ENCODE data around the gene MUC5AC. TPM values are rescaled to one million over a fixed set of nuclear protein-coding genes. Genes with fewer than 3 reads are reported as not detected.
"Not testable (repeated sequence)": the region's sequence is repeated elsewhere in the genome, so short reads cannot be mapped to it uniquely, and the experiment has no call there.

MUC5AC gene
- total RNA-seq, 2 experiments from 2014 or later = not detected

DNA sequence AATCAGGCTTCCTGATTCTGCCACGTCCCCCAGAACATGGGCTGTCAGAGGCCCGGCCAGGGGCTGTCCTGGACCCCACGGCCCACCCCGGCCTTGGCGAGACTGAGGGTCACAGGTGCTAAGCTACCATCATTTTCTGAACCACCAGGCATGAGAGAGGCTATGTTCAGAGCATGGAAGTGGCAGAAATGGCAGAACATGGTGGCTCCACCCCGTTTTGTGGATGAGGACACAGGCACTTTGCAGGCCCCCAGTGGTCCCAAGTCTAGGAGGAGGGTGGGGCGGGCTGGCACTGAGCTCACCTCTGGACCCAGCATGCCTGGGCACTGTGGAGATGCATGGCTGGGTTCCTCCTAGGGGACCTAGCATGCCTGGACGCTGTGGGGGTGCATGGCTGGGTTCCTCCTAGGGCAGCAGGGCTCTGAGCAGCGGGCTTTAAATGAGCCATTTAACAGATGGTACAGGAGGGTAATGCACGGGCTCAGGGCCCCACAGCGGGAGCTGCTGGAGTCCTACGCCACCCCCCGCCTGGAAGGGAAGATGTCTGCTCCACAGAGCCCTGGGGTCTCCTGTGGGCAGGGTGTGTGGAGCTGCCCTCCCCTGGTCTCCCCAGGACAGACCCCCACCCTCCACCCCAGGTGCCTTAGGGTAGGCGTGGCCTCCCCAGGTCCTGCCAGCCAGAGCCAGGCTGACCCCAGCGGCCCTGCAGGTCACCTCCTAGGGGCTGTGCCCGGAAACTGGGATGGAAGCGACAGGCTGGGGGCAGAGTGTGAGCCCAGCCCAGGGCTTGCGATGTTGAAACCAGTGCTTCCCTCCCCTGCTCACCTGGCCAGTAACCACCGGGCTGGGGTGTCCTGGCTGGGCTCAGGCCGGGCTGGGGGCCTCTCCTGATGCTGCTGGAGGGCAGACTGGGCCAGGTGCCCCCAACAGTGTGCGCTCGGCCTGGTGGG is 6.1 kb upstream of the MUC5AC start:
- H3K4me1 Mint-ChIP-seq = peaks cover 4% of the 10 kb centered on the region
- no peaks in the 10 kb centered on the region for H3K9me3 Mint-ChIP-seq
- H3K36me3 Mint-ChIP-seq = no peaks in the 10 kb centered on the region
- no peak overlapping the region for H3K27ac Mint-ChIP-seq
- no peak for DNase-seq
- no peak overlapping the region for H3K4me3 Mint-ChIP-seq
- H3K27me3 Mint-ChIP-seq = peaks cover 8% of the 10 kb centered on the region

DNA sequence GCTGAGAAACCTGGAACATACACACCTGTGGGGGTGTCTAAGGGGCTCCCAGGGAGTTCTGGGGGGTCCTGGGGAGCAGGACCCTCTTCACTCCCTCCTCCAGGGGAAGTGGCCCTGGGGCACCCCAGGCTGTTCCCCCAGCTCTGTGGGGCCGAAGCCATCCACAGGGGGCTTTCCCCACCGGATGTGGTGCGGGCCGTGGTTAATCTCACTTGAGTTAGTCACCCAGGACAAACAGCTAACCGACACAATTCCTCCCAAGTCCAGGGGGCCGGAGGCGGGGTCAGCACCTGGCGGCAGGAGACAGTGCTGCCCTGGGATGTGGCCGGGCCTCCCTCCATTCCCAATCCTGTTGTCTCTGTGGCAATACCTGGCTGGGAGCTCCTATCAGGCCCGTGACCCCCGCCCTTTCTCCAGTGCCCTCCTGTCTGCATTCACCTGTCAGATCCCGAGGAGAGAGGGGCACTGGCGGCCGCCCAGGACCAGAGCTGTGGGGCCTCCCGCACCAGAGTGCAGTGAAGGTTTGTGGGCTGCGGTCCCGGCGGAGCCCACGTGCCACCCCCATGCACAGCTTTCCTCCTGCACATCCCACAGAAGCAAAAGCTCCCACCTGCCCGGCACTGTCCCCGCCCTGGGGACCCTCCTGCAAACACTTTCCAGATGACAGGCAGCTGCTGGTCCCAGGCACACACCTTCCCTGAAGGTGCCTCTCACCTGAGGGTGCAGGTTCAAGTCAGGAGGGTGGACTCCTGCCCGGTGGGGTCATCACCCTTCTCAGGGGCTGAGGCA is 5.2 kb upstream of the MUC5AC start:
- Mint-ChIP-seq H3K9me3 (no peaks in the 10 kb centered on the region), H3K27ac (no peak overlapping the region), H3K4me3 (no peak overlapping the region), H3K27me3 (peaks cover 5% of the 10 kb centered on the region), H3K36me3 (no peaks in the 10 kb centered on the region), H3K4me1 (peaks cover 4% of the 10 kb centered on the region)
- peak; percentile 61 for DNase-seq

DNA sequence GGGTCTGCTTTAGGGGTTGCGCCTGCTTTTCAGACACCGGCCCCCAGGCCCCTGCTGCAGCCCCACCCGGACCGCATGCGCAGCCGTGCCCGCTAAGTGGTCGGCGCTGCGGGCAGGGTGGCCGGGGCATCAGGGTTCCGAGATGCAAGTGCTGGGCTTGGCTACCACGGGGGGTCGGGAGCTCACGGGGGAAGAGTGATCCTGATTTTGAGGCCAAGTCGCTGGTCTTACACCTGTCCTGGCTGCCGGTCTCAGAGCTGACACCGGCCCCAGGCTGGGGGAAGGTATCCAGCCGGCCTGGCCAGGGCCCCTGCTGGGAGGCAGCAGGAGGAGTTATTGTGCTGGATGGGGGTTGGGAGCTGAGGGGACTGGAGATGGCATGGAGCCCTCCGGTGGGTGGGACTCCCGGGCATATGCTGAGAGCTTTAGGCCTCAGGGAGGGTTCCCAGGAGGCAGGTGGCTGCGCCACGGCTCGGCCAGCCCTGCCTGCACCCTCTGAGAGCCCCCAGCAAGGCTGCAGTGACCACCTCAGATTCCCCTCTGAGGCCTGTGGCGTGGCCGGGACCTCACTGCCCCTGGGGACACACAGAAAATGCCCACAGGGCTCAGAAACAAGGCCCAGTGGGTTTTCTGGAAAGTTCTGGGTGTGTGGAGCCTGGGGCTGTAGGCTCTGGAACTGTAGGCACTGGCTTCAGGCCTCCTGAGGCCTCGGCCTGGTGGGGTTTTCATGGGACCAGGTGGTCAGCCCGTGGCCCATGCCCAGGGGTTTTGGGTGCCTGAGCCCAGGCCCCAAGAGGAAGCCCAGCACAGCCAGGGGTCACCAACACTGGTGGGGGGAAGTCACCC is 4.4 kb upstream of the MUC5AC start:
- Mint-ChIP-seq H3K4me3 (no peak overlapping the region), H3K27me3 (peaks cover 5% of the 10 kb centered on the region), H3K9me3 (no peaks in the 10 kb centered on the region), H3K4me1 (peaks cover 4% of the 10 kb centered on the region), H3K27ac (no peak overlapping the region), H3K36me3 (no peaks in the 10 kb centered on the region)
- DNase-seq = no peak

DNA sequence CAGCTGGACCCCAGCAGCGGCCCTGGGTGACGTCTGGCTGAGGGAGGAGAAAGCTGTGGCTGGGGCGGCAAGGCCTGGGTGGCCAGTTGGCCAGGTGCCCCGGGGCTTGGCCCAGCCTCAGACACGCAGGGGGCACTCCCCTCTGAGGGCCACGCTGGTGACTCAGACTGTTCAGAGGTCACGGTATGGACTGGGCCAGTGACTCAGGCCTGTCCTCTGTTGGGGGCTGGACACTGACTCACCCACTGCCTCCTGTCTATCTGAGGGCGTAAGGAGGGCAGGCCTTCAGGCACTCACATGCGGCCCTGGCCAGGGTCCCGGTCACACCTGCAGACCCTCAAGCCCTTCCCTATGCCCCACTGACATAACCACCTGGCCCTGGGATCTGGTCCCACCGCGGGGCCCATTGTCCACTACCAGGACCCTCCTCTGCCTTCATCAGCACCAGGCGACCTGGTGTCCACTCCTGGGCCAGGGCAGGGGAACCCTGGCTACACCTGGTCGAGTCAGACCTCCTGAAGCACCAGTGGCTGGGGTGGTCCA is 3.7 kb upstream of the MUC5AC start:
- peaks cover 5% of the 10 kb centered on the region for H3K27me3 Mint-ChIP-seq
- DNase-seq = no peak
- H3K36me3 Mint-ChIP-seq = no peaks in the 10 kb centered on the region
- no peak overlapping the region for H3K27ac Mint-ChIP-seq
- H3K4me3 Mint-ChIP-seq = no peak overlapping the region
- H3K4me1 Mint-ChIP-seq = peaks cover 4% of the 10 kb centered on the region
- H3K9me3 Mint-ChIP-seq = no peaks in the 10 kb centered on the region

DNA sequence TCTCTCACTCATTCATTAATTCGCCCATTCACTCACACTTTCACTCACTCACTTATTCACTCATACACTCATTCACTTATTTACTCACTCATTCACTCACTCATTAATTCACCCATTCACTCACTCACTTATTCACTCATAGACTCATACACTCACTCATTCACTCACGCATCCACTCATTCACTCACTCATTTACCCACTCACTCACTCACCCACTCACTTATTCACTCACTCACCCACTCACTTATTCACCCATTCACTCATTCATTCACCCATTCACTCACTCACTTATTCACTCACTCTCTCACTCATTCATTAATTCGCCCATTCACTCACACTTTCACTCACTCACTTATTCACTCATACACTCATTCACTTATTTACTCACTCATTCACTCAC is 3.1 kb upstream of the MUC5AC start:
- H3K36me3 Mint-ChIP-seq, H3K4me3 Mint-ChIP-seq, H3K27me3 Mint-ChIP-seq, H3K9me3 Mint-ChIP-seq, H3K27ac Mint-ChIP-seq, H3K4me1 Mint-ChIP-seq, DNase-seq: not testable (repeated sequence)

DNA sequence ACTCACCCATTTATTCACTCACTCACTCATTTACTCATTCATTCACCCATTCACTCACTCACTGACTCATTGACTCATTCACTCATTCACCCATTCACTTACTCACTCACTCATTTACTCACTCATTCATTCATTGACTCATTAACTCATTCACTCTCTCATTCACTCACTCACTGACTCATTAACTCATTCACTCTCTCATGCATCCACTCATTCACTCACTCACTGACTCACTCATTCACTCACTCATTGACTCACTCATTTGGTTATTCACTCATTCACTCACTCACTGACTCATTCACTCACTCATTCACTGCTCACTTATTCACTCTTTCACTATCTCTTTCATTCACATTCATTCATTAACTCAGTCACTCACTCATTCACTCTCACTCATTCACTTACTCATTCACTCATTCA is 2.5 kb upstream of the MUC5AC start:
- Mint-ChIP-seq H3K9me3 (no peaks in the 10 kb centered on the region), H3K27me3 (peaks cover 5% of the 10 kb centered on the region), H3K4me3 (no peak overlapping the region), H3K27ac (no peak overlapping the region), H3K36me3 (no peaks in the 10 kb centered on the region), H3K4me1 (peaks cover 4% of the 10 kb centered on the region)
- no peak for DNase-seq

DNA sequence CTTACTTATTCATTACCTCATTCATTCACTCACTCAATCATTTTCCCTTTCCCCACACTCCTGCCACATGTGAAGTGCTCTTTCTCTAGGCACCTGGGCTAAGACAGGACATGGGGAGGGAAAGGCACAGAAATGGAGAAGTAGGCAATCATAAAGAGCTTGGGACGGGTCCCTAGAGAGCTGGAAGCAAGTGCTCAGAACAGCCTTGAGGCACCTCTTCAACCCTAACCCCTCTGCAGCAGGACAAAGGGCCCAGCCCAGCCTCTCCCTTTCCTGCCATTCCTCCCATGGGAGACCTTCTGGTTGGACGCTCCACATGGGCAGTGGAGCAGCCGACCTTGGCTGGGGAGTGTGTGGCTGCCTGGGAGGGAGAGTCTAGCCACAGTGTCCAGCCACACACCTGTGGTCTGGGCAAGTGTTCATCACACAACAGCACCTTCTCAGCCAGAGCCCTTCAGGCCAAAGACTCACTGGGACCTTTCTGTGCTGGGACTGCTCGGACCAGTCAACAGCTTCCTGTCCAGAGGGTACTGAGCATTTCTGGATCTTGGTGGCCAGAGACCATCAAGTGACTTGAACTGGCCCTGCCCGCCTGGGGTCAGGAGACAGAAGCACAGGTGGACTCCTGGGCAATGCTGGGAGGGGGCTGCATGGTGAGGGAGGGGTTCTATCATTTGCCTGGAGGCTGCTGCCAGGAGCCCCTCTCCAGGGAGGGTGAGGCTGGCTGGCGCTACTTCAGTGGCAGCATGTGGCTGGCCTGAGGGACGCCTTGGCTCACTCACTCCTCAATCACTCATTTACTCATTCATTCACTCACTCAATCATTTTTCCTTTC is 1.0 kb upstream of the MUC5AC start:
- Mint-ChIP-seq H3K36me3 (no peaks in the 10 kb centered on the region), H3K27me3 (no peaks in the 10 kb centered on the region), H3K27ac (no peak overlapping the region), H3K4me1 (peaks cover 4% of the 10 kb centered on the region), H3K9me3 (no peaks in the 10 kb centered on the region), H3K4me3 (no peak overlapping the region)
- DNase-seq = no peak

DNA sequence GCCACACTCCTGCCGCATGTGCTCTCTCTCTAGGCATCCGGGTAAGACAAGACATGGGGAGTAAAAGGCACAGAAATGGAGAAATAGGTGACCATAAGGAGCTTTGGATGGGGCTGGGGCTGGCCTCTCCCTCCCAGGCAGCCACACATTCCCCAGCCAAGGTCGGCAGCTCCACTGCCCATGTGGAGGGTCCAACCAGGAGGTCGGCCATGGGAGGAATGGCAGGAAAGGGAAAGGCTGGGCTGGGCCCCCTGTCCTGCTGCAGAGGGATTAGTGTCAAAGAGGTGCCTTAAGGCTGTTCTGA is 460 bp upstream of the MUC5AC start:
- H3K27ac Mint-ChIP-seq = no peak overlapping the region
- H3K9me3 Mint-ChIP-seq = no peaks in the 10 kb centered on the region
- no peak overlapping the region for H3K4me3 Mint-ChIP-seq
- peaks cover 4% of the 10 kb centered on the region for H3K4me1 Mint-ChIP-seq
- no peaks in the 10 kb centered on the region for H3K27me3 Mint-ChIP-seq
- no peaks in the 10 kb centered on the region for H3K36me3 Mint-ChIP-seq
- no peak for DNase-seq

DNA sequence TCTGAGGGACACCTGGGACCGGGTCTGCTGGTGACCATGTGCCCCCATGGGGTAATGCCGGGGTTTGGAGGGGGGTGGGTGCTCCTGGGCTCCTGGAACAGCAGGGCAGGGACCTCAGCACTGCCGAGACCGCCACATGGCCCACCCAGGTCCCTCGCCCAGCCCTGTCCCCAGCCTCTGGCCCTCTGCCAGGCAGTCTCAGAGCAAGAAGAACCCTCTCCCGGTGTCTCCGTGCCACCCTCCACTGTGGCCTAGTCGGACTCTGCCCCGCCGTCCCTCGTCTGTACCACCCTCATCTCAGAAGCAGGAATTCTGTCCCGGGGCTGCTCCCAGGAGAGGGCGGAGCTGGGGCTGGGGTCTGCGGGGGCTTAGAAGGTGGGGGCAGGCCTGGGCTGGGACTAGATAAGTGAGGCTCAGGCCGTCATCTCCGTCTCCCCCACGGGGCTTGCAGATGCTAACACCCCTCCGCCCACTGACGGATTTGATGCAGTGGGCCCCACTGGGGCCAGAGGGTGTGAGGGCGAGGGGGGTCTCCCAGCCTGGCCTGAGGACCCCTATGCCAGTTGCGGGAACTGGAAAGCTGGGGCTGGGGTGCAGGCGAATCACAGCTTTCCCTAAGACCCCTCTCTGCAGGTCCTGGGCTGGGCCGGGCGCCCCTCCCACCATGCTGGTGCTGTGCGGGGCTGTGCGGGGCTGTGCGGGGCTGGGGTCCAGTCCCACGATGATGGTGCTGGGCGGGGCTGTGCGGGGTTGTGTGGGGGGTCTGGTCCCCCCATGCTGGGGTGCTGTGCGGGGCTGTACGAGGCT is 1.1 kb downstream of the MUC5AC start:
- Mint-ChIP-seq H3K27ac (no peak overlapping the region), H3K4me1 (no peaks in the 10 kb centered on the region), H3K27me3 (no peaks in the 10 kb centered on the region), H3K36me3 (no peaks in the 10 kb centered on the region), H3K9me3 (no peaks in the 10 kb centered on the region), H3K4me3 (no peak overlapping the region)
- no peak for DNase-seq

DNA sequence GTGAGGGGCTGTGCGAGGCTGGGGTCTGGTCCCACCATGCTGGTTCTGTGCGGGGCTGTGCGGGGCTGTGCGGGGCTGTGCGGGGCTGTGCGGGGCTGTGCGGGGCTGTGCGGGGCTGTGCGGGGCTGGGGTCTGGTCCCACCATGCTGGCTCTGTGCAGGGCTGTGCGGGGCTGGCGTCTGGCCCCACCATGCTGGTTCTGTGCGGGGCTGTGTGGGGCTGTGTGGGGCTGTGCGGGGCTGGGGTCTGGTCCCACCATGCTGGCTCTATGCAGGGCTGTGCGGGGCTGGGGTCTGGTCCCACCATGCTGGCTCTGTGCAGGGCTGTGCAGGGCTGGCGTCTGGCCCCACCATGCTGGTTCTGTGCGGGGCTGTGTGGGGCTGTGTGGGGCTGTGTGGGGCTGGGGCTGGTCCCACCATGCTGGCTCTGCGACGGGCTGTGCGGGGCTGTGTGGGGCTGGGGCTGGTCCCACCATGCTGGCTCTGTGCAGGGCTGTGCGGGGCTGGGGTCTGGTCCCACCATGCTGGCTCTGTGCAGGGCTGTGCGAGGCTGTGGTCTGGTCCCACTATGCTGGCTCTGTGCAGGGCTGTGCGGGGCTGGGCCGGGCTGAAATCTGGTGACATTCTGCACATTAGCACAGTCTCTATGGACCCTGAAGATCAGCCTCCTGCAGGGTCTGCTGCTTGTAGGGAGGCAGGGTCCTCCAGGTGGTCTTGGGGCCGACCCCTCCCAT is 1.9 kb downstream of the MUC5AC start:
- not testable (repeated sequence) for H3K27me3 Mint-ChIP-seq, H3K27ac Mint-ChIP-seq, DNase-seq, H3K9me3 Mint-ChIP-seq, H3K4me1 Mint-ChIP-seq, H3K4me3 Mint-ChIP-seq, H3K36me3 Mint-ChIP-seq

DNA sequence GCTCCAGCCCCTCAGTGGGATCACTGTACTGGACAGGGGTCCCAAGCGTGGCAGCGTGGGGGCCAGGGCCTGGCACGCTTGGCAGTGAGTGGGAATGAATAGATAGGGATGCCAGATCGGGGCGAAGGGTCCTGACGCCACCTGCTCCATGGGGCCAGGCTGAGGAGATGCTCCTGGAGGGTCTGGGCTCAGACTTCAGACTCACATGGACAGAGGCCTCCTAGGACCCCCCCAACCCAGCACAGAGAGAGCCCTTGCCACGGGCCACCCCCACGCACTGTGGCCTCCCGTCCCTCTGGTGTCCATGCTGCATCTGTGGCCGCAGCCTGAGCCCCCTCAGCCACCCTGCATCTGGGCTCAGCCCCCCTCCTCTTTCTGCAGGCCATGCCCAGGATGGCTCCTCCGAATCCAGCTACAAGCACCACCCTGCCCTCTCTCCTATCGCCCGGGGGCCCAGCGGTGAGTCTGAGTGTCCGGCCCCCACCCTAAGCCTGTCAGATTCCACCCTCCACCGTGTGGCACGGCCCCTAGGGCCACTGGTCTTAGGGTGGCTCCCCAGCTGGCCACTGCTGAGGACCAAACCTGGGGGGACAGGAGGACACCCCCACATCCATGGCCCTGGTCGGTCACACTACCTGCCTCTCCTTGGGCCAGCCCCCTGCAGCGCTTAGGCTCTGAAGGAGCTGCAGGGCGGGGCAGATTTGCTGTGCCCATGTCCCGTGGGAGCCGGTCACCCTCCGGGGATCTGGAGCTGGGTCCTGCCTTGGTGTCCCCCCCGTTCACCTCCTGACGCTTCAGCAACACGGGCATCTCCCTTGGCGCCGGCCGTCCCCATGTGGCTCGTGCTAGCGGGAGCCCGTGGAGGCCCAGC is 2.7 kb downstream of the MUC5AC start:
- DNase-seq = no peak
- Mint-ChIP-seq H3K9me3 (no peaks in the 10 kb centered on the region), H3K4me3 (no peak overlapping the region), H3K27ac (no peak overlapping the region), H3K36me3 (no peaks in the 10 kb centered on the region), H3K27me3 (no peaks in the 10 kb centered on the region), H3K4me1 (no peaks in the 10 kb centered on the region)

DNA sequence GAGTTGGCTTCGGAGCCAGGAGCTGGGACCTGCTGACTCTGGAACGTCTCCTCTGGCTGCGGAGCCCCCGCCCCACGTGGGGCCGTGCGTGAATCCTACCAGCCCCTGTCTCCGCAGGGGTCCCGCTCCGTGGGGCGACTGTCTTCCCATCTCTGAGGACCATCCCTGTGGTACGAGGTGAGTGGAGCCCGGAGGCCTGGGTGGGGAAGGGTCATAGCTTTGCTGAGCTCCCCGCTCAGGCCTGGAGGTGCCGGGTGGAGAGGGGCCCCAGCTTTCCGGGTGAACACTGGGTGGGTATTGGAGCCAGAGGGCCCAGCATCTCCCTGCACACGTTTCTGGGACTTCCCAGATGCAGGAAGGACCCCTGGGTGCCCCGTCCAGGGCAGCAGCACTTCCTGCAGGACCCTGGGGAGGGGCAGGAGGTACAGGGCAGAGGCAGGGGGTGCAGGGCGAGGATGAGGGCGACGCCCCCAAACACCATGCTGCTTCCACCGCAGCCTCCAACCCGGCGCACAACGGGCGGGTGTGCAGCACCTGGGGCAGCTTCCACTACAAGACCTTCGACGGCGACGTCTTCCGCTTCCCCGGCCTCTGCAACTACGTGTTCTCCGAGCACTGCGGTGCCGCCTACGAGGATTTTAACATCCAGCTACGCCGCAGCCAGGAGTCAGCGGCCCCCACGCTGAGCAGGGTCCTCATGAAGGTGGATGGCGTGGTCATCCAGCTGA is 3.8 kb downstream of the MUC5AC start:
- no peak overlapping the region for H3K27ac Mint-ChIP-seq
- no peaks in the 10 kb centered on the region for H3K27me3 Mint-ChIP-seq
- H3K36me3 Mint-ChIP-seq = no peaks in the 10 kb centered on the region
- H3K9me3 Mint-ChIP-seq = no peaks in the 10 kb centered on the region
- no peak overlapping the region for H3K4me3 Mint-ChIP-seq
- H3K4me1 Mint-ChIP-seq = no peaks in the 10 kb centered on the region
- no peak for DNase-seq

Measured in activated naive CD8-positive, alpha-beta T cell treated with anti-CD3 and anti-CD28 coated beads for 36 hours (primary cell).